Omental fat pad (tissue), 4 donors: ENCODE measurements around the gene VIPR2. TPM values are rescaled to one million over a fixed set of nuclear protein-coding genes. Genes with fewer than 3 reads are reported as not detected.

Experiments
- ATAC-seq: fragments of 150-250 bp; one replicate; pipeline ENCODE4 v1.9.1; 2016; ENCODE audit warnings: mild to moderate bottlenecking, moderate library complexity; ENCODE audit not compliant: low FRiP score
- DNase-seq: peaks from one replicate; pipeline ENCODE4 v3.0.0-alpha.2; 2019; ENCODE audit warnings: low spot score
- CTCF ChIP-seq, 3 donors: fragments of 450-650 bp; IDR thresholded peaks; one replicate each; pipeline ENCODE4 v1.5.1; 2016 to 2017; ENCODE audit warnings: antibody characterized with exemption in 3 of 3, mild to moderate bottlenecking in 3 of 3, moderate library complexity in 2 of 3
- total RNA-seq, 4 donors: library from RNA; depleted of rRNA; stranded (reverse); fragments of >200 nt; gene quantifications; one replicate each; pipeline ENCODE4 v1.1.0, GENCODE V29; 2016

The VIPR2 gene
- total RNA-seq, 4 donors from 2014 or later, result 3.6 to 71.0 (median 24.6) TPM

- ATAC-seq (no peak), DNase-seq (no peak)
- no peak for TF ChIP-seq CTCF (IDR thresholded peaks at IDR 0.05)
These were observed 51.2 kb downstream of the VIPR2 start for GRCh38 chr7:159093351-159093971.

- TF ChIP-seq CTCF (IDR thresholded peaks at IDR 0.05), result no peak
- ATAC-seq, result no peak
- no peak for DNase-seq
These were observed 52.0 kb downstream of the VIPR2 start for GRCh38 chr7:159092701-159093121.

GRCh38 chr7:159091480-159092475 lies 52.9 kb downstream of the VIPR2 start:
- no peak for TF ChIP-seq CTCF (IDR thresholded peaks at IDR 0.05)
- no peak for DNase-seq
- ATAC-seq, result no peak

GRCh38 chr7:159091041-159091440 lies 53.6 kb downstream of the VIPR2 start:
- no peak for DNase-seq
- no peak for TF ChIP-seq CTCF (IDR thresholded peaks at IDR 0.05)
- no peak for ATAC-seq

DNA sequence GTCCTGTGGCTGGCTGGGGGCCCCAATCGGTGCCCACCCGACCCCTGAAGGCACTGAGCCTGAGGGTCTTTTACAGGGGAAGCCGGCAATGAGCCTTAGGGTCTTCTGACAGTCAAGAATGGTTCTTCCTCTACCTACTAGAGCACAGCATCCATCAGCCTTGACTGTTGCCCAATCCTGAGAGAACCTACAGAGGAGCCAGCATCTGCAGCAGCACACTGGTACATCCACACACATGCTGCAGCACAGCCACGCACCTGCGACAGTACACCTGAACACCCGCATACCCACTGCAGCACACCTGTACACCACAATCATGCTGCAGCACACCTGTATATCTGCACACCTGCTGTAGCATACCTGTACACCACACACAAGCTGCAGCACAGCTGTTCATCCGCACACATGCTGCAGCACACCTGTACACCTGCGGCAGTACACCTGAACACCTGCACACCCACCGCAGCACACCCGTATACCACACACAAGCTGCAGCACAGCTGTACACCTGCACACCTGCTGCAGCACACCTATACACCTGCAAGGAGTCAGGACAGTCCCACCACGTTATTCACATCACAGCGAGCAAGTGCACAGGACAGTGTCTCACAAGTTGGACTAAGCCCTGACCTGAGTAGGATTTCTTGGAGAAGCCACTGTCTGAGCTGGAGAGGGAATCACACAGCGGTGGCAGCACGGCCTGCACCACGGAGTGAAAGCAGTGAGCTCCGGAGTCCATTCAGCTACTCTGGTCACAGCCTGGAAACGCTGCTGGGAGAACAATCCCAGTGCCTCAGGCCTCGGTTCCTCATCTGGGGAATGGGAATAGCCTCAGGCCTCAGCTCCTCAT lies 56.4 kb downstream of the VIPR2 start:
- ATAC-seq (no peak), DNase-seq (no peak)
- no peak for TF ChIP-seq CTCF (IDR thresholded peaks at IDR 0.05)

GRCh38 chr7:159086301-159086925 lies 58.3 kb downstream of the VIPR2 start:
- no peak for TF ChIP-seq CTCF (IDR thresholded peaks at IDR 0.05)
- ATAC-seq, result no peak
- DNase-seq, result no peak
